Measurements from ENCODE around the gene AFF2.
A peak's percentile ranks its signal among the peaks of the same experiment; 100 is the strongest.

AFF2 gene

DNA sequence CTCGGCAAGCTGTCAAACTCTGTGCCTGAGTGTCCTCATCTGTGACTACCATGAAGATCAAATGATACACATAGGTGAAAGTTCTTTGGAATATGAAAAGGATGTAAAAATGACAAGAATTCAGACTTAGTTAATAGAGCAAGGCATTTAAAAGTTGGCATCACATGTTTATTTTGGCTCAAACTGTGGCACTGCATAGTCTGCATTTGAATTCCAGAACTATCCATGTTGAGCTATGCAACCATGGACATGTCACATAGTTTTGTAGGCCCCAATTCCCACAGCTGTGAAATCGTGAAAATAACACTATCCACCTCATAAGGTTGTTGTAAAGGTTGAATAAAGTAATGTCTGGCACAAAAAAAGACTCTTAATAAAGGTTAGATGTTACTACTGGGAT lies 33.9 kb downstream of the AFF2 start:
- no peak for DNase-seq (ENCODE audit: low read depth)
- H3K4me3 ChIP-seq (ENCODE audit: low read depth, low read length) = no peak overlapping the region

DNA sequence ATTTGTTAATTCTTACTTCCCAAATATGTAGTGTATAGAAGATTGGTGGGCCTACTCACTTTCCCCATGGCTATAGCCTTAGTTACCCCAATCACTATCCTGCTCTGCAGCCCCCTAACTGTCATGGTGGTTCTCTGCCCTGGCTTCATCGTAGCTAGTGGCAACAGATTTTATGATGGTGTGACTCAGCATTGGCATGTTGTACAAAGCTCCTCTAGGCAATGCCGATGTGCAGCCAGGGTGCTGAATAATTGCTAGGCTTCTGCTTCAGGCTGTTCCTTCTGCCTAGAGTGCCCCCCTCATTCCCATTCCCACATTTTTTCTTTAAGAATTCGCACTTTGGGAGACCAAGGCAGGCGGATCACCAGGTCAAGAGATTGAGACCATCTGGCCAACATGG lies 35.2 kb downstream of the AFF2 start:
- DNase-seq (ENCODE audit: low read depth) = no peak
- no peak overlapping the region for H3K4me3 ChIP-seq (ENCODE audit: low read depth, low read length)

DNA sequence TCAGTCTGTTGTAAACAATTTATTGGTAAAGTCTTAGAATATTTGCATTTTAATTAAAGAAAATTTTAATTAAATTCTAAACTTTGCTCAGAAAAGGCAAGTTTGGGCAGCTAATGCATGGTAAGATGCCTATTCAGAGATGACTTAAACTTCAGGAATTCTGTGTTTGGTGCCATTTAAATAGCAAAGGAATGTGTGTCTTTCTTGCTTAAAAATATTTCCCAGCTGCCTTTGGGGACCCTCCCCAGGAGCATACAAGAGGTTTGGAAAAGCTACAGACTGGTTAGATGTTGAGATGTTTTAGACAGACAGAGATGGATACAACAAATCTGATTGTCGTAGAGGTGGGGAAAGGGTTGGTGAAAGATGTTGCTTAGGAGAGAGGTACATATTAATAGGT lies 36.5 kb downstream of the AFF2 start:
- H3K4me3 ChIP-seq (ENCODE audit: low read depth, low read length) = no peak overlapping the region
- no peak for DNase-seq (ENCODE audit: low read depth)

DNA sequence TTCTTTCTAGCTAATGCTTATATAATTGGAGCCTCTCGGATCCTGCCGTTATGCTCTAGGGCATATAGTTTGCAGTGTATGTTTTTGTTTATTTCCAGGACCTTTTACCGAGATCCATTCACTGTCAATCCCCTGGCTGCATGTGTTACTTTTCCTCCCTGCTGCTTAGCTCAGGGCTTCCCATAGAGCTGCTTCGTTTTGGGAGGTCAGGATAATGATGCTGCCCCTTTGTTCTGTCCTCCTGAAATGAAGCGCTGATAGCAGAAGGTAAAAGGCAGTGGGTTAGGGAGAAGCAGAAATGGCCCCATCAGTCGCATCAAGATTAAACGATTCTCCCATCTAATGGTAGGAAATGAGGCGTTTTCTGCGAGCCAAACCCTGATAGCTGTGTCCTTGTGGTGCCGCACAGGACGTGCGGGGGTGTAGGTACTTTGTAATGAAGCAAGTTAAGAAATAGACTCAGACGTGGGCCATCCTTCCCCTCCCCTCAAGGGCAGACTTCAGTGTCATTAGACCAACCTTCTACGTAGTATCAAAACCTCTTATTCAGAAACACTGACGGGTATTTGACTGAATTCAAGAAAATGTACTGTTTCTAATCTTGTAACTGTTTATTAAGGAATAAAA lies 37.3 kb downstream of the AFF2 start:
- DNase-seq (ENCODE audit: low read depth) = no peak
- H3K4me3 ChIP-seq (ENCODE audit: low read depth, low read length) = no peak overlapping the region

DNA sequence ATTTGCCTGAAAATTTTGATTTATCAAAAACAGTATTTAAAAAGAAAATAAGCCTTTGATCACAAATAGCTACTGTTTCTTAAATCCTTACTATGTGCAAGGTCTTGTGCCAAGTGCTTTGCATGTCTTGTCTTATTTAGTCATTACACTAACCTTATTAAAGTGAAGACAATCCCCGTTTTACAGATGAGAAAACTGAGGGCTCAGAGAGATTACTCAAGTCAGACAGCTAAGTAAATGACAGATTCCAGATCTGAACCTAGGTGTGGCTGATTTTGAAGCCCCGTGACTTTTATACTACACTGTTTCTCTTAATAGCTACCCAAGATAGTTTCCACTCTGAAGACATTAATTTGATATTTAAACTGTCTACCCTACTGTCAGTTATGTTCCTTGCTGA lies 38.2 kb downstream of the AFF2 start:
- no peak for DNase-seq (ENCODE audit: low read depth)
- no peak overlapping the region for H3K4me3 ChIP-seq (ENCODE audit: low read depth, low read length)

DNA sequence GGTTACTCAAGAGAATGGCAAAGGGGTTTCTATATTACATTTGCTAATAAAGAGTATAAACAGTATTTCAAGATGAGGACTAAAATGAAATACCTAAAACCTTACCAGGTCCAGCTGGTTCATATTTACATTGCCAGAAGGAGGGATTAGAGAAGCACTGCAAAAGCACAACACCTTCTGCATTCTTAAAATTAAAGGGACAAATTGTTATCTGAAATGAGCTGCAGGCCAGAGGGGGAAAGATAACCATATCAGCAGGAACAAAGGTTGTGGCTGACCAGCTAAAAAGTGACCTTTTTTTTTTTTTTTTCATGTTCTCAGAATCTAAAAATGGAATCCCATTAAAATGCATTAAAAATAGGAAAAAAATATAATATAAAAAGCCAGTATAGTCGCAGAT lies 39.7 kb downstream of the AFF2 start:
- no peak for DNase-seq (ENCODE audit: low read depth)
- H3K4me3 ChIP-seq (ENCODE audit: low read depth, low read length) = no peak overlapping the region

DNA sequence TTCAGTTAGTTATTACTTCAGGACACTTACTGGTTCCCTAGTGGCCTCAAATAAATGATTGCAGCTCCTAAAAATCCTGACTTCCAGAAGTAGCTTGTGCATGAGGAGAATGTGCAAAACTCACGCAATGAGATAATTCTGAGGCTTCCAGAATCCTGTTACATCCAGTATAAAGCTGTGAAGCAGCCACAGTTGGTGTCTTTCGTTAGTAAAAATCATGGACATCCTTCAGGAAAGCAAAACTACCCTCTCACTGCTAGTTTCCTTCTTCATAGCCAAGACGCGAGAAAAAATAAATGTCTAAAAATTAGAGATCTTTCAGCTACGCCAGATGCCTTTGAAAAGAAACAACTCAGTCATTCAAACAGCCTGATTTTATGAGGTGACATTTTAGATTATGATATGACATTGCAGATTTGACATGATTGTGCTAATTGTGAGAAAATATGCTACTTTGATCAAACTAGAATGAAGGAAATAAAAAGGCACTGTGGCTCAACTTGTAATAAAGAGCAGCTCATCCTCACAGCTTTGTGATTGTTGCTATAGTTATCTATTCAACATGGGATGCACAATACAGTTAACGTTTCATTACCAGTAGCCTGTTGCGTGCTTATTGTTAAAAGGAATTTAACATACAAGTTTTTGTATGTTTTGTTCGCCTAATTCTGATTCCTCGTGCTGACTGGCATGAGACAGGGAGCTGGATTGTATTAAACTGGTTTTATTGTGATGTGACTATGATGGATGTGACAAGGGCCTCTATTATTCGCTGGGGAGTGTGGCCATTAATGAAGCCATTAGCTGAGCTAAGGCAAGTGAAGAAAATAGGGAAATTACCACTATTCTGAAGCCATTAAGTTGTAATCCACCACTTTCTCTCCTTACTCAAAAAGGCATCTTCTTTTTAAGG lies 40.5 kb downstream of the AFF2 start:
- H3K4me3 ChIP-seq (ENCODE audit: low read depth, low read length) = no peak overlapping the region
- DNase-seq (ENCODE audit: low read depth) = no peak

DNA sequence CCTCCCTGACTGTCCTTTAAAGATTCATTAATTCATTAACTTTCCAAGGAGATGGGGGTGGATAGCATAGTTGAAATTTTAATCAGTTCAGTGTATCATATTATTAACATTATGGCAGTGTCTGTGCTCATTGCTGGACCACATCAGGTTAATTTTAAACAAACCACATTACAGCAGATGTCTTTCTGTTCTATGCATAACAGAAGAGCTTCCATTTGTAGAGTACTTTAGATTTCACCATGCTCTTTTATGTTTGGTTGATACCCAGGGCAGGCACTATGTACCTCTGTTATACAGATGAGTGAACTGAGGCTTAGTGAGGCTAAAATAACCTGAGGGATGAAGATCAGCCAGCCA lies 41.1 kb downstream of the AFF2 start:
- no peak overlapping the region for H3K4me3 ChIP-seq (ENCODE audit: low read depth, low read length)
- no peak for DNase-seq (ENCODE audit: low read depth)

DNA sequence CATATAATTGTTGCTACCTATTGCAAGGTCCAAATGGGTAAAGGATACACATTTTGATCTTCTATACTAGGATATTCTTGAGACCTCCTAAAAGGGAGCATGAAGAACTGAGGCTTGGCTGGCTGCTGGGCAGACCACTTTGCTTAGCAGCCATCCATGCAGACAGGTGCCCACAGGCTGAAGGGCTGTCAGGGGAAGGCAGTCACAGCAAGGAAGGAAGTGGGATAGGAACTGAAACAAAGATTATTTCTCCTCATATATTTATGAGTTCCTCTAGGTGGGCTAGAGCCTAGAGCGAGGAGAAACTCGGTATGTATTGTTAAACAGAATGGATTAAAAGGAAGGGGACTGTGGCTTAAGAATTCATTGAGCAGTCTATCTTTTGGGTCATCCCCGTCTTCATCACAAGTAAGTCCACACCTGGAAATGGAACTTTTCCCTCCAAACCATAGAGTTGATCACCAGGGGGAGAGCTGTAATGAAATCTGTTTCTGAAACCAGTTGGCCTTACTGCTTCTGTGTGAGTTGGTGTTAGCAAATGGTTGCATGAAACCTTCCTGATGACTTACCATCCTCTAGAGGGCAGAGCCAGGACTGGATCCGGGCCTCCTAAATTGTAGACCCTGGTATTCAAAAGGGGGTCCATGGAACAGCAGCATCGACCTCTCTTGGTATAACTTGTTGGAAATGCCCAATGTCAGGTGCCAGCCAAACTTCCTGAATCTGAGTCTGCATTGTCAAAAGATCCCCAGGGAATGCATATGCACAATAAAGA lies 42.3 kb downstream of the AFF2 start:
- no peak for DNase-seq (ENCODE audit: low read depth)
- no peak overlapping the region for H3K4me3 ChIP-seq (ENCODE audit: low read depth, low read length)

DNA sequence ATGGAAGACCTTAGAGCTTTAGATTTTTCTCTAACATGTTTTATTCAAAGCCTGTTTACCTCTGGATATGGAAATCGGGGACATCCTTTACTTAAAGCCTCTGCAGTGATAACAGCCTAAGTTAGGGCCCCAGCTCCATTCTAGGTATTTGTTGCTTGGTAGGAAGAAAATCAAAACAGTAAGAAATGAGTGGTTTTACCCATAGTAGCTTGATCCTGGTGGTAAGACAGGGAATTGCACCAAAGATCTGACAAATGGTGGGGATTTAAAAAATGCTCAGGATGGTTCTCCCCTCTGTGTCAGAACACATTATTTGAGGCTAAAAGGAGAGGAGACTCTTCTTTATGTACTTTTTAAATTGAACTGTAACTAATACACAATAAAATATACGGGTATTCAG lies 52.4 kb downstream of the AFF2 start:
- no peak overlapping the region for H3K4me3 ChIP-seq (ENCODE audit: low read depth, low read length)
- no peak for DNase-seq (ENCODE audit: low read depth)

DNA sequence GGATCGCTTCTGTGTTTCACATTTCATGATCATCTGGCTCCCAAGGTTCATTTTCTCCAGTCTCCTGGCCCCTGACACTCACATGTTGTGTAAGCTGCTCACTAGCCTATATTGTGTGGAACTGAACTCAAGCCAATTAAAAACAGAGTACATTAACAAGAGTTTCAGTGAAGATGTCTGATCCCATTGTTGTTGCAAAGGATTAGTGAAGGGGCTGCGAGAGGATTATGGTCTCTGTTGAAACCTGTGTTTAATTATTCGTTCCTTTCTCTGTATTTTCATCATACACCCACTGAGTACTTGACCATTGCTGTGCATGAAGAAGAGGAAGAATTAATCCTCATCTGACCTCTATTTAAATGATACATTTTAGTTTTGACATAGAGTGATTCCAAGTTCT lies 54.7 kb downstream of the AFF2 start:
- no peak for DNase-seq (ENCODE audit: low read depth)
- H3K4me3 ChIP-seq (ENCODE audit: low read depth, low read length) = no peak overlapping the region

DNA sequence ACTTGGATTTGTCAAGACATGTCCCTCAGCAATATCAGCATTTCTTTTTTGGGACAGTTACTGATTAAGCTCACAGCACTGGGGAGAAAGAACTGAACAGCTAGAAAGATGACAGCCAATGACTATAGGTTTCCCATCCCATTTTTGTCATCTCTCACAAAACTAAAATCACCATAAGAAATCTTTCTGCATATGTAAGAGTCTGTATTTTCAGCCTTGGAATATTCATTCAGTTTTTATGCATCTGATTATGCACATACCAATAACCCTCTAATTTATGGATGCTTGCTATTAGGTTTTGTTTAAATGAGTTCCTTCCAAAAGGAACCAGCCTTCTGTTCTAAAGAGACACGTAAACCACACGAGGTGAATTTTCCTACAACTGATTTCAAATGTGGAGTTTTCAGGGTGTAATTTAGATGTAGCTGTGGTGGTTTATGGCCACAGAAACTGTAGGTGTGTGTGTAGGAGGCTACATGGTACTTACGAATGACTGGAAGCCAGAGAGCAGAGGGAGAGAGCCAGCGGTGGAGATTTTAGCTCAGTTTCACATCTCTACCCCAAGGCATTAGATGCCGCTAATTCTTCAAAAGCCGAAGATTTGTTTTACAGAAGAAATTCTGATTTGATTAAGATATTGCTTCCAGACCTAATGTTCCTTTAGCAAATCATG lies 55.3 kb downstream of the AFF2 start:
- H3K4me3 ChIP-seq (ENCODE audit: low read depth, low read length) = no peak overlapping the region
- no peak for DNase-seq (ENCODE audit: low read depth)

DNA sequence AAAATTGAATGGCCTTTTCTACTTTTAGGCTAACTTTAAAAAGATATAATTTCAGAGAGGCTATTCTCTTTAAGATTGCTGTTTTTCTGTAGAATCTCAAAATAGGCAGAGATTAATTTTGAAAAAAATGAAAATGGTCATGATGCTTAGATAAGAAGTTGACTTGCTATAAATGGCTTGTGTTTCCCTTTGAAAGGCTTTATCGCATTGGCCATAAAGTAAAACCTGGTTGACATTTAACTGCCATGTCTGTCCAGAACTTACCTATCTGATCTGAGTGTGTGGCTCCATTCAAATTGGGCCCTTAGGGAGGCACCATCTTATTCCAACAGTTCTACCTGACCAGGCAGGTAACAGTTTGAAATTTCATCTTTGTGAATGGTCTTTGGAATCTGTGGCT lies 56.1 kb downstream of the AFF2 start:
- DNase-seq (ENCODE audit: low read depth) = no peak
- H3K4me3 ChIP-seq (ENCODE audit: low read depth, low read length) = no peak overlapping the region

DNA sequence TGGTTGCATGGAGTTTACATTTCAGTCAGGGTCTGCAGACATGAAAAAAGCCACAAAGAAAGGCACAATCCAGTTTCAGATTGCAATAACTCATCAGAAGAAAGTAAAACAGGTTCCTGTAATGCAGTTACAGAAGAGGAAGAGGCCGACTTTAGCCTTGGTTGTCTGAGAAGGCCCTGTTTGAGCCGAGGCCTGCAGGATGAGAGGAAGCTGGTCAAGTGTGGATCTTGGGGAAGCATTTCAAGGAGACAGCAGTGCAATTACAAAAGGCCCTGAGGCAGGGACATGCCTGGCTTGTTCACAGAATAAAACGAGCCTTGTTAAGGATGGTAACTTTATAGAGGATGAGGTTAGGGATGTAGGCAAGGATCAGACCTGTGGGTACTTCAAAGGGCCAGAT lies 62.4 kb downstream of the AFF2 start:
- H3K4me3 ChIP-seq (ENCODE audit: low read depth, low read length) = no peak overlapping the region
- DNase-seq (ENCODE audit: low read depth) = no peak

DNA sequence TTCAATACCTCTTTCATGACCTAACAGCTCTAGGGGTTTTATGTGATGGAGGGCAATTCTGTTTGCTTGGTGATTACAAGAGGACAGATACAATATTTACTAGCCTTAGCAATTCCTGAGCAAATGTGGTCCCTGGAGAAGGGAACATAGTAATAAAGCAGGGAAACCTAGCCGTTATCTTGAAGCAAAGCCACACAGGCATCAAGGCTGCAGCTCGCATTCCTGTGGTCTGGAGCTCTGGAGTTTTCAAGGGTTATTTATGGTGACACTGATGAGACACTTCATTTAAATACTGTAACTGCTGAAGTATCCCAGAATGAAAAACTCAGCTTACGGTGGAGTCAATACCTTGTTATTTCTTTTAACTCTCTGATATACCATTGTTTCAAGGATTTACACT lies 66.8 kb downstream of the AFF2 start:
- peak; percentile 16 for DNase-seq (ENCODE audit: low read depth)
- no peak overlapping the region for H3K4me3 ChIP-seq (ENCODE audit: low read depth, low read length)

DNA sequence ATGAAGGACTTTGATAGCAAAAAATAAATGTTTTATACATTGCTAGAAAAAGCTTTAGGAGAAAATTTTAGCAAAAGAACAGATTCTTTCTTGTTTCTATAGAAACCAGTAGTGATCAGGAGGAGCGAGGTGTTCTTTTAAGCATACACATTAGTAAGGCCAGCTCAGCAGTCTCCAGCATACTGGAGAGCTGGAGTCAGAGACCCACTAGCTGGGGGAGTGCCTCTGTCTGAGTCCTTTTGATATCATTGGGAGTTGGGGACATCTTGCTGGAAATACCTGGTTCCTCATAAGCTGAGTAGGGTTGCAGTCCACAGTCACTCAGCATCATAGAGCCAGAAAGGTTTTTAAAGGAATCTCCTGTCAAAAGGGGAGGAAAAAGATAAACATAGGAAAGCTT lies 67.4 kb downstream of the AFF2 start:
- DNase-seq (ENCODE audit: low read depth) = no peak
- no peak overlapping the region for H3K4me3 ChIP-seq (ENCODE audit: low read depth, low read length)

DNA sequence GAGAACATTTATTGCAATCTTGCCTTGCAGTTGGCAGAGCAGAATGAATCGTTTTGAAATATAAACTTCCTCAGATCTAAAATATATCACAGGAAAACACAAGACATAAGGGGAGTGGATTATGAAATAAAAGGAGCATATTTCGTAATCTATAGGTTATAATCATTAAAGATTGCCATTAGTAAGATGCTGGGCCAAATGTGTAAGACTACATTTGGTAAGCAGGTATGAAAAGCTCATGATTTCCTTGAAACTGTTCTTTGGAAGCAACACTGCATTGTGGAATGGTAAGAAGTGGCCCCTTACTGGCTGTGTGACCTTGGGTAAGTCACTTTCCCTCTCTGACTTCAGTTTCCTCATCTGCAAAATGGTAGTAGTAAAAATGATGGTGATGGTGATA lies 68.3 kb downstream of the AFF2 start:
- DNase-seq (ENCODE audit: low read depth) = no peak
- H3K4me3 ChIP-seq (ENCODE audit: low read depth, low read length) = no peak overlapping the region

DNA sequence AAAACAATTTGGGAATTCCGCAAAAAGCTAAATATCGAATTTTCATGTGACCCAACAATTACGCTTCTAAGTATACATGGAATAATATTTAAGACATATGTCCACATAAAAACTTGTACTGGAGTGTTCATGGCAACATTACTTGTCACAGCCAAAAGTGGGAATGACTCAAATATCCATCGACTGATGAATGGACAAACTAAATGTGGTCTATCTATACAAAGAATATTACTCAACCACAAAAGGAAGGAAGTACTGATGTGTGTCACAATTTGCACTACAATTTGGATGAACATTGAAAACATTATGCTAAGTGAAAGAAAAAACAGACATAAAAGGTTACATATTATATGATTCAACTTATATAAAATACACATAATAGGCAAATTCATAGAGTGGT lies 71.9 kb downstream of the AFF2 start:
- H3K4me3 ChIP-seq (ENCODE audit: low read depth, low read length) = no peak overlapping the region
- DNase-seq (ENCODE audit: low read depth) = no peak

DNA sequence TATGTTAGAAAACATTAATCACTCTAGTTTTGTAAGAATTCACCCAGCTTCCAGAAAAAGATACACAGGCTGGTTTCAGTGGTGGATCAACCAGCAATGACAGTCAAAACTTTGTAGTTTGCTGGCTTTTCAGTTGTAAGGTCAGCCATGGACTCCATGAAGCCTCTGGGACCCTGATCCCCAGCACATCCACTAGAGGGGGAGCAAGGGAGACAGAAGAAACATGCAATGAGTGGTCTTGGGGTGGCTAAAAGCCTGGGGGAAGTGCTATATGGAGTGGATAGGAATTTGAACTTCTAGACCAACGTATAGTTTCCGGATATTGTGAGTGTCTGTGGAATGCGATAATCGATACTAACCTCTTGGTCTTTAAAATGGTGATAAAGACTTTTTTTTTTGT lies 72.7 kb downstream of the AFF2 start:
- no peak for DNase-seq (ENCODE audit: low read depth)
- no peak overlapping the region for H3K4me3 ChIP-seq (ENCODE audit: low read depth, low read length)

Measured in skeletal muscle cell (primary cell).